SU-DHL-6 (cell line): Measurements from ENCODE around the gene ITIH3.

Source experiments
- EZH2phosphoT487 ChIP-seq: fragments of 200-600 bp; sonication (generic), shearing (Covaris generic); conservative IDR thresholded peaks from 2 replicates; pipeline ENCODE4 v1.6.1; 2018; ENCODE audit warnings: mild to moderate bottlenecking, antibody characterized with exemption, low read length, moderate library complexity, mixed read lengths
- TF ChIP-seq, protein P1 (sequence below): fragments of 200-600 bp; sonication (generic); IDR thresholded peaks from one replicate; pipeline ENCODE4 v1.5.1; 2017; ENCODE audit warnings: antibody characterized with exemption, mild to moderate bottlenecking, low read length, moderate library complexity; ENCODE audit not compliant: insufficient read depth, poor library complexity, severe bottlenecking

DNA sequence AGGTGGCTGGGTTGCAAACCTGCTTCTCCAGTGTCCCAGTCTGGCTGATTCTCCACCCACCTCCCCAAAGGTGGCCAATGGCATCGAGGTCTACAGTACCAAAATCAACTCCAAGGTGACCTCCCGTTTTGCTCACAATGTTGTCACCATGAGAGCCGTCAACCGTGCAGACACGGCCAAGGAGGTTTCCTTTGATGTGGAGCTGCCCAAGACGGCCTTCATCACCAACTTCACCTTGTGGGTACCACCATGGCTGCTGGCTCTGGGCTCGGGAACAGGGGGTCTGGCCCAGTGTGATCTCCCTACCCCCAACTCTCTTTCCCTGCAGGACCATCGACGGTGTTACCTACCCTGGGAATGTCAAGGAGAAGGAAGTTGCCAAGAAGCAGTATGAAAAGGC is 1.8 kb downstream of the ITIH3 start:
- TF ChIP-seq, protein P1, sequence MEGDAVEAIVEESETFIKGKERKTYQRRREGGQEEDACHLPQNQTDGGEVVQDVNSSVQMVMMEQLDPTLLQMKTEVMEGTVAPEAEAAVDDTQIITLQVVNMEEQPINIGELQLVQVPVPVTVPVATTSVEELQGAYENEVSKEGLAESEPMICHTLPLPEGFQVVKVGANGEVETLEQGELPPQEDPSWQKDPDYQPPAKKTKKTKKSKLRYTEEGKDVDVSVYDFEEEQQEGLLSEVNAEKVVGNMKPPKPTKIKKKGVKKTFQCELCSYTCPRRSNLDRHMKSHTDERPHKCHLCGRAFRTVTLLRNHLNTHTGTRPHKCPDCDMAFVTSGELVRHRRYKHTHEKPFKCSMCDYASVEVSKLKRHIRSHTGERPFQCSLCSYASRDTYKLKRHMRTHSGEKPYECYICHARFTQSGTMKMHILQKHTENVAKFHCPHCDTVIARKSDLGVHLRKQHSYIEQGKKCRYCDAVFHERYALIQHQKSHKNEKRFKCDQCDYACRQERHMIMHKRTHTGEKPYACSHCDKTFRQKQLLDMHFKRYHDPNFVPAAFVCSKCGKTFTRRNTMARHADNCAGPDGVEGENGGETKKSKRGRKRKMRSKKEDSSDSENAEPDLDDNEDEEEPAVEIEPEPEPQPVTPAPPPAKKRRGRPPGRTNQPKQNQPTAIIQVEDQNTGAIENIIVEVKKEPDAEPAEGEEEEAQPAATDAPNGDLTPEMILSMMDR: no peak
- TF ChIP-seq EZH2phosphoT487: no peak
